Coronary artery (tissue), 2 donors: ENCODE measurements around the gene COMTD1.

ENCODE experiments used
- DNase-seq: peaks from one replicate; pipeline ENCODE4 v3.0.0-alpha.2; 2017; ENCODE audit warnings: low spot score
- H3K27ac ChIP-seq, 2 donors: fragments of 200-600 bp; sonication (generic); one replicate each; pipeline ENCODE4 v1.5.1; 2016 to 2019
- H3K4me3 ChIP-seq: fragments of 200-600 bp; sonication (generic); 2 replicates; pipeline ENCODE4 v1.5.1; 2016; ENCODE audit warnings: mild to moderate bottlenecking, moderate library complexity
- CTCF ChIP-seq: fragments of 200-600 bp; sonication (generic); IDR thresholded peaks from one replicate; pipeline ENCODE4 v1.5.1; 2019; ENCODE audit warnings: antibody characterized with exemption

COMTD1 gene

GRCh38 chr10:75245354-75246250 is 9.8 kb upstream of the COMTD1 start:
- Histone ChIP-seq H3K4me3 (no peak overlapping the region), H3K27ac (no peak overlapping the region)
- no peak for TF ChIP-seq CTCF
- DNase-seq = no peak

GRCh38 chr10:75244487-75245353 is 9.0 kb upstream of the COMTD1 start:
- Histone ChIP-seq H3K4me3 (no peak overlapping the region), H3K27ac (no peak overlapping the region)
- no peak for DNase-seq
- no peak for TF ChIP-seq CTCF

- Histone ChIP-seq H3K27ac (no peak overlapping the region), H3K4me3 (no peak overlapping the region)
- DNase-seq = no peak
- TF ChIP-seq CTCF = no peak
Measured at GRCh38 chr10:75243426-75243825, 7.7 kb upstream of the COMTD1 start.

GRCh38 chr10:75240329-75241076 is 4.7 kb upstream of the COMTD1 start:
- DNase-seq = no peak
- Histone ChIP-seq H3K27ac (no peak overlapping the region), H3K4me3 (no peak overlapping the region)
- TF ChIP-seq CTCF = no peak

GRCh38 chr10:75239096-75239790 is 3.5 kb upstream of the COMTD1 start:
- TF ChIP-seq CTCF = no peak
- H3K27ac ChIP-seq = no peak overlapping the region
- no peak for DNase-seq

More at GRCh38 chr10:75239096-75239790, 3.5 kb upstream of the COMTD1 start:
- no peak overlapping the region for H3K4me3 ChIP-seq
